LNCaP clone FGC (cell line): Measurements from ENCODE around the gene COPS7A.

Experiments
- DNase-seq: peaks from one replicate; pipeline ENCODE4 v3.0.0-alpha.2; 2011; ENCODE audit warnings: low read depth
- H3K4me3 ChIP-seq: 2 replicates; pipeline ENCODE4 v1.5.1; 2011; ENCODE audit warnings: mild to moderate bottlenecking, low read depth, low read length, control low read depth
- TF ChIP-seq, protein P1 (sequence below): IDR thresholded peaks from 2 replicates; pipeline ENCODE4 v1.5.1; 2012; ENCODE audit warnings: mild to moderate bottlenecking; ENCODE audit not compliant: control insufficient read depth, insufficient read depth; ENCODE audit errors: extremely low read depth

COPS7A gene

GRCh38 chr12:6723607-6724408 is at the start of gene COPS7A:
Gene COPS7A (plus strand): TSS chr12:6724046. CDS start chr12:6724657, 611 bp downstream.
- peak within 1 kb of the TSS; percentile 70 for H3K4me3 ChIP-seq
- TF ChIP-seq, protein P1, sequence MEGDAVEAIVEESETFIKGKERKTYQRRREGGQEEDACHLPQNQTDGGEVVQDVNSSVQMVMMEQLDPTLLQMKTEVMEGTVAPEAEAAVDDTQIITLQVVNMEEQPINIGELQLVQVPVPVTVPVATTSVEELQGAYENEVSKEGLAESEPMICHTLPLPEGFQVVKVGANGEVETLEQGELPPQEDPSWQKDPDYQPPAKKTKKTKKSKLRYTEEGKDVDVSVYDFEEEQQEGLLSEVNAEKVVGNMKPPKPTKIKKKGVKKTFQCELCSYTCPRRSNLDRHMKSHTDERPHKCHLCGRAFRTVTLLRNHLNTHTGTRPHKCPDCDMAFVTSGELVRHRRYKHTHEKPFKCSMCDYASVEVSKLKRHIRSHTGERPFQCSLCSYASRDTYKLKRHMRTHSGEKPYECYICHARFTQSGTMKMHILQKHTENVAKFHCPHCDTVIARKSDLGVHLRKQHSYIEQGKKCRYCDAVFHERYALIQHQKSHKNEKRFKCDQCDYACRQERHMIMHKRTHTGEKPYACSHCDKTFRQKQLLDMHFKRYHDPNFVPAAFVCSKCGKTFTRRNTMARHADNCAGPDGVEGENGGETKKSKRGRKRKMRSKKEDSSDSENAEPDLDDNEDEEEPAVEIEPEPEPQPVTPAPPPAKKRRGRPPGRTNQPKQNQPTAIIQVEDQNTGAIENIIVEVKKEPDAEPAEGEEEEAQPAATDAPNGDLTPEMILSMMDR, result peak; percentile 34; the same call in 1 of the 2 replicates

DNA sequence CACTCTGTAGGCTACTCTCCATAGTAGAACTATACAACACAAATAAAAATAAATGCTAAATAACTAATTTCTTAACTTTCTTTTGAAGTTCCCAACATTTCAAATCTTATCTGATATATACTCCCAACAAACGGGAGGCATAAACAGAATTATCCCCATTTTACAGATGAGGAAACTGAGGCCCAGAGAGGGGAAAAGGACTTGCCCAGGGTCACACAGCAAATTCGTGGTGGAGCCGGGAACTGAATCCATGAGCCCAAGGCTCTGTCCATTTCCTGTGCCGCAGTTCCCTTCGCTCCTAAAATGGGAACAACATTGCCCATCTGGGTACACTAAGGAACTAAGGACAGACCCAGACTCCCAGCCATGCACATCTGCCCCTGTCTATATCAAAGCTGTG is 46.9 kb upstream of the COPS7A start:
- TF ChIP-seq, protein P1, result no peak
- H3K4me3 ChIP-seq, result no peak overlapping the region
- DNase-seq, result no peak

More at GRCh38 chr12:6723607-6724408, at the start of gene COPS7A:
- DNase-seq, result peak; percentile 99

DNA sequence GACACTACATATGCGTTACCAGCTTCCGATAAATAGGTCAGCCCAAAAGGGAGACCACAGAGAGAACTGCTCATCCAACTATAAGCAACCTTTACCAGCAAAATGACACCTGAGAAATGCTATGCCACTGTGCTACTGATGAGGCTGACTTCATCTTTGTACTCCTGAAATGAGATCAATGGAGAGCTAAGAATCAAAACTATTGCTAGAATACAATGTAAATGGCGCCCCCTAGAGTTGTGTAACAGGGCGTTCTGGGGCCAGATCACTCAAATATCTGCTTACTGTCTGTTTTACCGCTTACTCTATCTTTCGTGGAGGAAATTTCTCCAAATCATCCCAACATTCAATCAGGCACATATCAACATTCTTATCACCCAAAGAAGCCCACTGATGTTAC is 39.2 kb upstream of the COPS7A start:
- no peak overlapping the region for H3K4me3 ChIP-seq
- TF ChIP-seq, protein P1, result peak; percentile 37
- no peak for DNase-seq

- TF ChIP-seq, protein P1, result no peak
- DNase-seq, result no peak
- no peak overlapping the region for H3K4me3 ChIP-seq
These were observed 38.0 kb upstream of the COPS7A start for GRCh38 chr12:6685814-6686213.

DNA sequence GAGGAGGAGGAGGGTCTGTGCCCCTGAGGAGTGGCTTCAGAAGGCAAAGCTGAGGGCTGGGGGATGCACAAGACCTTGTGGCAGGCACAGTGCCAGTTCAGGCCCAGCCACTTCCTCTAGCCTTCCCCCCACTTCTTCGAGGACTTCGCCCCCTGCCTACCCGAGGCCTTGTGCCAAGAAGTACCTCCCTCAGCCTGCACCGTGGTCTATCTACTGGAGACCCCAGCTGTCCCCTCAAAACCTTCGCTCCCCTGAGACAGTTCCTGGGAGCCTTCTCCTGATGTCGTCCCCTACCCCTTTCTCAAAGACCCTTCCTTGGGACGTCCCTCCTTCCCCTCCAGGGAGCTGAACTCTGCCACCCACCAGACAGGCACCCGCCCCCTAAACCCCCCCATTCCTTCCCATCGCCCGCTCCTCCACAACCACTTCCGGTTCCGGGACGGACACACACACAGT is 35.3 kb upstream of the COPS7A start:
- no peak for DNase-seq
- H3K4me3 ChIP-seq, result peak overlapping the region; percentile 74
- TF ChIP-seq, protein P1, result no peak

DNA sequence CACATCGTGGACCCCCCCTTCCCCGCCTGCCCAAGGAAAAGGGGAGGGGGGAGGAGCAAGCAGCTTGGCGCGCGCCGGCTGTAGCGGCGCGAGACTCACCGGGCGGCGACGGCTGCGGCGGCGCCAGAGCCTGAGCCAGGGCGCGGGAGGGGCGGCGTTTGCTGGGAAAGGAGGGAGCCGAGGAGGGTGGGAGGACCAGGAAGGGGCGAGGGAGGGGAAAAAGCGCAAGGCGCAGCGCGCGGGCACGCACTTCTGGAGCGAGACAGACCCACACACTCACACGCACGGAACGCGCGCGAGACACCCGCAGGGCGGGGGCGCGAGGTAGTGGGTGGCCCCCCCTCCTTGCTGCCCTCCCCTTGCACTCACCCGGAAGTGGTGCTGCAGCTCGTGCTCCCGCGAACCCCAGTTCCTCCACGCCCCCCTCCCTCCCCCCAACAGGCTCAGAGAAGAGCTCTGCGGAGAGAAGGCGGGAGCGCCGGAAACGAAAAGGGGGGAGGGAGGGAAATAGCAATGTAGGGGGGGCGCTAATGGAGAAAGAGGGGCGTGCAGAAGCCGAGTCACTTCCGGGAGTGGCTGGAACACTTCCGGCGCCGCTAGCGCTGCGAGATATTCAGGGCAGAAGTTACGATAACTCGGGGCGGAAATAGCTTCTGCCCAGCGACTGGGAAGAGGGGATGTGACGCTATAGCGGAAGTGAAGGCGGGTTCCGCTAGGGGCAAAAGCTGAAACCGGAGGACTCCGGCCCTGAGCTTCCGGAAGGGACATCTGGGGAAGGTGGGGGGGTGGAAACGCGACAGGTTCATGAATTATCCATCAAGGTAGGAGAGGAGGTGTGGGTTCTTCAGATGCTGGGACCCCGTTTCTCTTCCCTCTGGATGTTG is 34.6 kb upstream of the COPS7A start, which contains the start of gene ZNF384:
Gene ZNF384, minus strand, starts transcription at position 377 of the 884 bp plus-strand sequence. CDS start 9,855 bp downstream, outside the sequence.
- DNase-seq, result peak; percentile 98
- H3K4me3 ChIP-seq, result peak within 1 kb of the TSS; percentile 74
- TF ChIP-seq, protein P1, result no peak
